ENCODE results near the gene OPCML.

Gene OPCML

DNA sequence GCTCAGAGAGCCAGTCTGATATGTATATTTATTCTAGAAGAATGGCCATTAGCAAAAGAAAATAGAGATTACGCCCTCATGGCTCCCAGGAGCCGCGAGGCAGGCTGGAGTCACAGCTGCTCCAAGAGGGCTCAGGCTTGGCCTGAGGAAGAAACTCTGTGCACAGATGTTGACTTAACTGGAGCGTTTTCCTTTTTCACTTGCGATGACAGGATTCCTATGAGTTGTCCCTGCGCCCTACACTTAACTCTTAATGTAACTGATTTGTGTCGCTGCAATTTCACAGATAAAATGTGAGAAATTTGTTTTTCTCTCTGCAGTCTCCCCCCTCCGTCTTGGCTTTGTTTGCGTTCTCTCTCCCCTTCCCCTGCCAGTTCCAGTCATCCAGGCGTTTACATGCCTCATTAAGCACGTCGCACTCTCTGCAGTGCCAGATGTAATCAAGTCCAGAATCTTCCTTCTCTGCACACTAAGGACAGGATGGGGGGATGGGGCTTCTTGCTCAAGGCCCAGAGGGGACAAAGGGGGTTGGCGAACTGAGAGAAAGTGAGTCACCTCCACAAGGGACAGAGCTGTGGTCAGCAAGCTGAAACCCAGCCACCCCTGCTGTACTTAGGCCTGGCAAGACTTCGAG lies 1101.8 kb downstream of the OPCML start:
- H3K4me3 ChIP-seq (ENCODE audit: severe bottlenecking) = no peak overlapping the region
- no peaks in the 10 kb centered on the region for H3K4me1 ChIP-seq (ENCODE audit: insufficient read depth, poor library complexity, severe bottlenecking)
- DNase-seq (ENCODE audit: low spot score) (no peak), ATAC-seq (ENCODE audit: low read depth) (no peak)
- no peaks in the 10 kb centered on the region for H3K9me3 ChIP-seq (ENCODE audit: severe bottlenecking)
- H3K27ac ChIP-seq (ENCODE audit: poor library complexity, severe bottlenecking) = no peak overlapping the region
- TF ChIP-seq, protein P1, sequence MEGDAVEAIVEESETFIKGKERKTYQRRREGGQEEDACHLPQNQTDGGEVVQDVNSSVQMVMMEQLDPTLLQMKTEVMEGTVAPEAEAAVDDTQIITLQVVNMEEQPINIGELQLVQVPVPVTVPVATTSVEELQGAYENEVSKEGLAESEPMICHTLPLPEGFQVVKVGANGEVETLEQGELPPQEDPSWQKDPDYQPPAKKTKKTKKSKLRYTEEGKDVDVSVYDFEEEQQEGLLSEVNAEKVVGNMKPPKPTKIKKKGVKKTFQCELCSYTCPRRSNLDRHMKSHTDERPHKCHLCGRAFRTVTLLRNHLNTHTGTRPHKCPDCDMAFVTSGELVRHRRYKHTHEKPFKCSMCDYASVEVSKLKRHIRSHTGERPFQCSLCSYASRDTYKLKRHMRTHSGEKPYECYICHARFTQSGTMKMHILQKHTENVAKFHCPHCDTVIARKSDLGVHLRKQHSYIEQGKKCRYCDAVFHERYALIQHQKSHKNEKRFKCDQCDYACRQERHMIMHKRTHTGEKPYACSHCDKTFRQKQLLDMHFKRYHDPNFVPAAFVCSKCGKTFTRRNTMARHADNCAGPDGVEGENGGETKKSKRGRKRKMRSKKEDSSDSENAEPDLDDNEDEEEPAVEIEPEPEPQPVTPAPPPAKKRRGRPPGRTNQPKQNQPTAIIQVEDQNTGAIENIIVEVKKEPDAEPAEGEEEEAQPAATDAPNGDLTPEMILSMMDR (IDR thresholded peaks at IDR 0.05; ENCODE audit: poor library complexity, severe bottlenecking) = no peak
- H3K36me3 ChIP-seq (ENCODE audit: low read depth) = no peaks in the 10 kb centered on the region
- peaks cover 10% of the 10 kb centered on the region for H3K27me3 ChIP-seq (ENCODE audit: insufficient read depth, poor library complexity, severe bottlenecking)

- Histone ChIP-seq H3K9me3 (ENCODE audit: severe bottlenecking) (no peaks in the 10 kb centered on the region), H3K36me3 (ENCODE audit: low read depth) (no peaks in the 10 kb centered on the region), H3K4me1 (ENCODE audit: insufficient read depth, poor library complexity, severe bottlenecking) (no peaks in the 10 kb centered on the region), H3K27me3 (ENCODE audit: insufficient read depth, poor library complexity, severe bottlenecking) (peaks cover 7% of the 10 kb centered on the region), H3K27ac (ENCODE audit: poor library complexity, severe bottlenecking) (no peak overlapping the region), H3K4me3 (ENCODE audit: severe bottlenecking) (no peak overlapping the region)
- DNase-seq (ENCODE audit: low spot score) (no peak), ATAC-seq (ENCODE audit: low read depth) (no peak)
- TF ChIP-seq, protein P1 (IDR thresholded peaks at IDR 0.05; ENCODE audit: poor library complexity, severe bottlenecking) = no peak
Measured at GRCh38 chr11:132429685-132430084, 1102.6 kb downstream of the OPCML start.

- TF ChIP-seq, protein P1 (IDR thresholded peaks at IDR 0.05; ENCODE audit: poor library complexity, severe bottlenecking) = no peak
- H3K36me3 ChIP-seq (ENCODE audit: low read depth) = no peaks in the 10 kb centered on the region
- H3K27ac ChIP-seq (ENCODE audit: poor library complexity, severe bottlenecking) = no peak overlapping the region
- DNase-seq (ENCODE audit: low spot score) (no peak), ATAC-seq (ENCODE audit: low read depth) (peak; percentile 92)
- no peaks in the 10 kb centered on the region for H3K4me1 ChIP-seq (ENCODE audit: insufficient read depth, poor library complexity, severe bottlenecking)
- no peaks in the 10 kb centered on the region for H3K9me3 ChIP-seq (ENCODE audit: severe bottlenecking)
- H3K4me3 ChIP-seq (ENCODE audit: severe bottlenecking) = no peak overlapping the region
- peaks cover 2% of the 10 kb centered on the region for H3K27me3 ChIP-seq (ENCODE audit: insufficient read depth, poor library complexity, severe bottlenecking)
Measured at GRCh38 chr11:132427611-132428010, 1104.7 kb downstream of the OPCML start.

GRCh38 chr11:132424433-132424832 lies 1107.9 kb downstream of the OPCML start:
- Histone ChIP-seq H3K36me3 (ENCODE audit: low read depth) (no peaks in the 10 kb centered on the region), H3K27me3 (ENCODE audit: insufficient read depth, poor library complexity, severe bottlenecking) (no peaks in the 10 kb centered on the region), H3K27ac (ENCODE audit: poor library complexity, severe bottlenecking) (no peak overlapping the region), H3K9me3 (ENCODE audit: severe bottlenecking) (no peaks in the 10 kb centered on the region), H3K4me3 (ENCODE audit: severe bottlenecking) (no peak overlapping the region), H3K4me1 (ENCODE audit: insufficient read depth, poor library complexity, severe bottlenecking) (no peaks in the 10 kb centered on the region)
- ATAC-seq (ENCODE audit: low read depth) (no peak), DNase-seq (ENCODE audit: low spot score) (no peak)
- TF ChIP-seq, protein P1 (IDR thresholded peaks at IDR 0.05; ENCODE audit: poor library complexity, severe bottlenecking) = no peak

- Histone ChIP-seq H3K9me3 (ENCODE audit: severe bottlenecking) (no peaks in the 10 kb centered on the region), H3K4me1 (ENCODE audit: insufficient read depth, poor library complexity, severe bottlenecking) (no peaks in the 10 kb centered on the region), H3K36me3 (ENCODE audit: low read depth) (no peaks in the 10 kb centered on the region), H3K4me3 (ENCODE audit: severe bottlenecking) (no peak overlapping the region), H3K27me3 (ENCODE audit: insufficient read depth, poor library complexity, severe bottlenecking) (no peaks in the 10 kb centered on the region), H3K27ac (ENCODE audit: poor library complexity, severe bottlenecking) (no peak overlapping the region)
- TF ChIP-seq, protein P1 (IDR thresholded peaks at IDR 0.05; ENCODE audit: poor library complexity, severe bottlenecking) = no peak
- DNase-seq (ENCODE audit: low spot score) (no peak), ATAC-seq (ENCODE audit: low read depth) (no peak)
Measured at GRCh38 chr11:132423266-132423665, 1109.0 kb downstream of the OPCML start.
